DMS53 (cell line): Measurements from ENCODE around the gene UBTF.

Source experiments
- DNase-seq: peaks from one replicate; lab custom pipeline; 2025; lab: John Stamatoyannopoulos, UW

Gene UBTF

DNA sequence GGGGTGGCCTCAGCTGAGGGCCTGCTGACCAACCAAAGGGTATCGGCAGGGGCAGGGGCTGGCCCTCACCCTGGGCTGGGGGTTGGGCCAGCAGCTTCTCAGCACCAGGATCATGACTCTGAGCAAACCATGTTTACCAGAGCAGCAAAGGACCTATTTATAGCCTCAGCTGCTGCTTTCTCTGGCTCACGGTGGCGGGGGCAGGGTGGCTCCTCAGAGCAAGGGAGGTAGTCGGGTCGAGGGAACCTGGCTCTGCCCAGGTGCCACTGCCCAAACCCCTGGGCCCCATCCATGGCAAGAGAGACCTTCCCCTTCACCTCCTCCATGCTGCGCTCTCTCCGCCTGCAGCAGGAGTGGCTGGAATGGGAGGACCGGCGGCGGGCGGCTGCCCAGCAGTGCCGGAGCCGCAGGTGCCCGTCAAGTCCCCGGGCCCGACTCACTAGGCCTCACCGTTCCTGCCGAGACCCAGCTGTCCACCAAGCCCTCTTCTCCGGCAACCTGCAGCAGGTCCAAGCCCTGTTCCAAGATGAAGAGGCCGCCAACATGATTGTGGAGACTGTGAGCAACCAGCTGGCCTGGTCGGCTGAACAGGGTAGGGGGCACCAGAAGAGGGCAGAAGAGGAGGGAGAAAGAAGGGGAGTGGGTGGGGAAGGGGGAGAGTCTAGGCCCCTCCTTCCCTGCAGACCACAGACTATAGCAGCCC, 48.8 kb downstream of the UBTF start, which contains the start of gene ASB16:
Gene ASB16 (plus strand): TSS at position 206 of the 703 bp plus-strand sequence. CDS start 86 bp downstream, at position 292.
- peak; percentile 93 for DNase-seq

DNA sequence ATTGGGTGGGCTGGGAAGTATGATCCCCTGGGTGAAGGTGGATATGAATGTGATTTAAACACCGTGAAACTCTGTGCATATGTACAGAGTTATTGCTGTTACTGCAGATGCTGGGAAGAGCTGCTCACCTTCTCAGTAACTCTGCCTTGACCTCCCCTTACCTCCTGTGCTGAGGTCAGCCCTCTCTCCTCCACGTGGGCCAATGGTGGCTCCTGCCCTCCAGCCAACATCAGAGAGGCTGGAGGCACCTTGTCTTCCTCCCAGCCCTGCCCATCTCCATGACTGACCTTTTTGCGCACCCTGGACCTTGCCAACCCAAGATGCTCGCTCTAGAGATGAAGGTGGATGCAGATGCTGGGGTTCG, 49.4 kb downstream of the UBTF start:
- DNase-seq: peak; percentile 74

DNA sequence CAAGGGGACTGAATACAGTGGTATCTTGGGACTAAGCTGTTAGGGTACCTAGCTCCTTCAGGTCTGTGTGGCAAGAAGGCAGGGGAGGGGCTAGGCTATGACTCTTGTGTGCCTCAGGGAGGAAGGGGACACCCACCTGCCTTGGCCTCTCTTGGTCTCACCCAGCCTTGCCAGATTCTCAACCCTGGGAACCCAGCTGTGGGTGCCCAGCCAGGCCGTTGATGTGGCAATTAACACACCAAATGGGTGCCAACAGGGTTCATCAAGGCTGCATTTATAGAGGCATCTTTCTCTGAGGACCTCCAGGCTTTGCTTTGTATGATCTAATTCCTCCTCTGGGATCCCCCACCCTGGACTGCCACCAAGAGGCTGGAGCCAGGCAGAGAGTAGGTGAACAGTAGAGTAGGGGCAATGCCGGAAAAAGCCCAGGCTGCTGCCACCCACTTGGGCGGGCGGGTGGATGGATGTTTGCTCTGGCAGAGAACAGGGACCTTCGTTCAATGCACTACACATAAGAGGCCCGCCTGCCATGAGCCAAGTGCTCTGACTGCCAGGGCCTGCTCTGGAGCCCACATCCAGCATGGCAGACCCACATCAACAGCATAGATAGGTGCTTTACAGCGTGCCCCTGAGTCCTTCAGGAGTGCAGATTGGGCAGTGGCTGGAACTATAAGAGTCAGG, 52.2 kb downstream of the UBTF start:
- no peak for DNase-seq

DNA sequence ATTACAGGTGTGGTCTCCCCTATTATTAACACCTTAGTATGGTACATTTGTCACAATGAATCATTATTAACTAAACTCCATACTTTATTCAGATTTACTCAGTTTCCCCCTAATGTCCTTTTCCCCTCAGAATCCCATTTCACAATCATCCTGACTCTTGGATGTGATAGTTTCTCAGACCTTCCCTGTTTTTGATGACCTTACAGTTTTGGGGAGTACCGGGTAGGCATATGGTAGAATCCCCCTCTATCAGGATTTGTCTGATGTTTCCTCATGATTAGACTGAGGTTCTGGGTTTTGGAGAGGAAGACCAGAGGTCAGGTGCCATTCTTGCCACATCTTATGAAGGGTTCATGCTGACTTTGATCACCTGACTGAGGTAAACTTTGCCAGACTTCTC, 55.0 kb downstream of the UBTF start:
- DNase-seq: no peak

DNA sequence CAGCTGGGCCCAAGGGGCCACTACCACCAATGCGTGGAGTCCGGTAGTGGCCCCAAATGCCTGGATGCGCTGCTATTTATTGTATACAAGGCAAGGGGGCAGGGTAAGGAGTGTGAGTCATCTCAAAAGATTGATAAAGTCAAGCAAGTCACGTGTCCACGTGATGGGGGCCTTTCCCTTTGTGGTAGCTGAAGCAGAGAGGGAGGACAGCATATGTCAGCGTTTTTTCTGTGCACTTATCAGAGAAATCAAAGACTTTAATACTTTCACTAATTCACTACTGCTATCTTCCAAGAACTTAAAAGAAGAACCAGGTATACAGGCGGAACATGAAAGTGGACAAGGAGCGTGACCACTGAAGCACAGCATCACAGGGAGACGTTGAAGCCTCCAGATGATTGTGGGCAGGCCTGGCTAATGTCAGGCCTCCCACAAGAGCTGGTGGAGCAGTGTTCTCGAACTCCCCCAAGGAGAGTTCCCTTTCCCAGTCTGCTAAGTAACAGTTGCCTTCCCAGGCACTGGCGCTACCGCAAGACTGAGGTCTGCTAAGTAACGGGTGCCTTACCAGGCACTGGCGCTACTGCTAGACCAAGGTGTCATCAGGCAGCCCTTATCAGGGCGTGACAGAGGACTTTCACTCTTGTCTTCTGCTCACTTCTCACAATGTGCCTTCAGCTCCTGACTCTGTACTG, 59.8 kb downstream of the UBTF start:
- no peak for DNase-seq

- DNase-seq: no peak
These were observed 64.0 kb downstream of the UBTF start for GRCh38 chr17:44155488-44155887.
